Measurements from ENCODE around the gene CCDC158. TPM values are rescaled to one million over a fixed set of nuclear protein-coding genes. Genes with fewer than 3 reads are reported as not detected.

CCDC158 gene
- total and polyA plus RNA-seq, 2 of the 8 experiments (the other 6 are each of a cell fraction or from before 2014, with no cell fraction given), result not detected

DNA sequence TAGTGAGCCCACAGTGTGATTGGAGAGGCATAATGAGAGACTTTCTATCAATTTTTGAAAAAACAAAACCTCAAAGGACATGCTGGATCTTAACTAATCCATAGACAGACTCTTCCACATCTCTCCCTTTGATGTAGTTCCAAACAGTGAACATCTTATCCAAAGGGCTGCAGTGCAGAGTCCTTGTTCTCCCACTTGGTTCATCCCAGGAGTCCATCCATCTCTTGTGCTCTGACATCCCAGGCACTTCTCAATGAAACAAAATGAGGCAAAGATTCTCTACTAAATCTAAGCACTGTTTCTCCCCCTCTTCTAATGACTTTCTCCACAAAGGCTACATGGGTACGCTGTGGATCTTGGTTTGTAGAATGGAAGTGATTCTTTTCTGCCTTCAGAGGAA lies 22.4 kb upstream of the CCDC158 start (continued):
- no peak for TF ChIP-seq RXRA (IDR thresholded peaks at IDR 0.05; ENCODE audit: insufficient read depth, low read depth, low read length)
- TF ChIP-seq SIX5 (IDR thresholded peaks at IDR 0.05; ENCODE audit: low read depth, low read length), result no peak

Data from H1 (cell line).